ENCODE measurements around the gene METTL9.
"Not testable (repeated sequence)": the region's sequence is repeated elsewhere in the genome, so short reads cannot be mapped to it uniquely, and the experiment has no call there.

The METTL9 gene

DNA sequence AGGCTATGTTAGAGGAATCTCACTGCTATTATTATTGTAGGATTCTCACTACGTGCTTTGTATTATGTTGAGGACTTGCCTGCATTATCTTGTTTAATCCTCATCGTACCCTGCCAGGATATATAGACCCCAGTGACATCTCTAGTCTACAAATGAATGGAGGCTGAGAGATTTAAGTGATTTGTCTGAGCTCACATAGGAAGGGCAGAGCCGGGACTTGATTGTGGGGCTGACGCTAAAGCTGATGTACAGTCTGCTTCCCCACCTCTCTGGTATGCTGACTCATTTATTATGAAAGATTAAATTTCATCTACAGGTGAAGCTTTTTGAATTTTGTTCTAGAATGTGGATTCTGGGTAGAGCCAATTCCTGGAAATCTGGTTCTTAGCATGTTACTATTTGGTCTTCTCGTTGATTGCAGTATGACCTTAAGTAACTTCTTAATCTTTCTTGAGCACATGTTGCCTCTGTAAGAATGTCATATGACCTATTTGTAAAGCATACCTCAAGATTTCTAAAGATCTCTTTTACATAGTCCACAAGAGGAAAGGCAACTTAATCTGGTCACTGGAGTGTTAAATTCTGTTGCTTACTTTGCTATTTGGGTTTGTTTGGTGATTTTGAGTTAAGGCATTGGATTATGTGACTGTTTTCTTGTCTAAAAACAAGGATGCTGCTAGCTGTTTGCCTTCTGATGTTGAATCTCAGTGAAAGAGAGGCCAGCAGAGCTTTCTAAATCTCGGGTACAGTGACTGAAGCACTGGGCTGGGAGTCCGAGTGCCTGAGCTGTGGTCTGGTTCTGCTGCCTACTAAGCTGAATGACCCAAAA is 12.4 kb downstream of the METTL9 start:
- no peak for DNase-seq

DNA sequence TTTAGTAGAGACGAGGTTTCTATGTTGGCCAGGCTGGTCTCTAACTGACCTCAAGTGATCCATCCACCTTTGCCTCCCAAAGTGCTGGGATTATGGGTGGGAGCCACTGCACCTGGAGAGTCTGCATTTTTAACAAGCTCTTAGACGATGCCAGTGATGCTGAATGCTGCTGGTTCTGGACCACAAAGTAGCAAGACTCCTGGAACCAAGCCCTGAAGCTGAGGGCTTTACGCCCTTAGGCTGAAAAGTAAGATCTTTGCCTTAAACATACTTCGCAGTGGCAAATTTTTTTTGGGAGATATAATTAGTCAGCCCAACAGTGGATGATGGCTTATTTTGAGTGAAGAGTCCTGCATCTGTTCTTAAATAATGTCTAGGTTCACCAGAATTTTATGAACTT is 14.0 kb downstream of the METTL9 start:
- no peak for DNase-seq

DNA sequence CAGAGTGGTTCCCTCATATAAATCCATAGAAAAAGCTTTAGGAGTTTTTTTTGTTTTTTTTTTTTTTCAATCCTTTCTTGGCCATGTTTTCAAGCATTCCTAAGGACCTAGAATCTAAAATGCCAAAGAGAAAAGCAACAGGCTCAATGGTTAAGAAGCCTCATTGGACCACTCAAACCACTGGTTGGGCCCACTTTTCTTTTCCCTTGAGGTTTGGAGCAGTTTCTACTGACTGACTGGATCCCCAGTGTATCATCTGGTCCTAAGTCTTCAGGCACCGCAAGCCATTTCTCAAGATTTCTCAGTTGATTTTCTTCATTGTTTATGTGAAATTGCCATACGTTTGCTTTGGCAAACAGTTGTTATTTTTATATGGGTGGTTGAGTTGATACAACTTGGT is 14.4 kb downstream of the METTL9 start:
- DNase-seq, result no peak

GRCh38 chr16:21614896-21615295 is 15.5 kb downstream of the METTL9 start:
- DNase-seq, result no peak

DNA sequence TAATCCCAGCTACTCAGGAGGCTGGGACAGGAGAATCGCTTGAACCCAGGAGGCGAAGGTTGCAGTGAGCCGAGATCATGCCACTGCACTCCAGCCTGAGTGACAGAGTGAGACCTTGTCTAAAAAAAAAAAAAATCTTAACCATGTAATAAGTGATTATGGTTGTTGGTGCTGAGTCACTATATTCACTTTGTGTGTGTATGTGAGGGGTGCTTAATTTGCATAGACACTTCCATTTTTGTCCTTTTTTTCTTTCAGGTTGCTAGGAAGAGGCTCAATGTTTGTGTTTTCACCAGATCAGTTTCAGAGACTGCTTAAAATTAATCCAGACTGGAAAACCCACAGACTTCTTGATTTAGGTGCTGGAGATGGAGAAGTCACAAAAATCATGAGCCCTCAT is 18.2 kb downstream of the METTL9 start:
- no peak for DNase-seq

- no peak for DNase-seq
Measured at GRCh38 chr16:21618281-21618680, 18.9 kb downstream of the METTL9 start.

- DNase-seq, result no peak
Measured at GRCh38 chr16:21619765-21620425, 20.5 kb downstream of the METTL9 start.

DNA sequence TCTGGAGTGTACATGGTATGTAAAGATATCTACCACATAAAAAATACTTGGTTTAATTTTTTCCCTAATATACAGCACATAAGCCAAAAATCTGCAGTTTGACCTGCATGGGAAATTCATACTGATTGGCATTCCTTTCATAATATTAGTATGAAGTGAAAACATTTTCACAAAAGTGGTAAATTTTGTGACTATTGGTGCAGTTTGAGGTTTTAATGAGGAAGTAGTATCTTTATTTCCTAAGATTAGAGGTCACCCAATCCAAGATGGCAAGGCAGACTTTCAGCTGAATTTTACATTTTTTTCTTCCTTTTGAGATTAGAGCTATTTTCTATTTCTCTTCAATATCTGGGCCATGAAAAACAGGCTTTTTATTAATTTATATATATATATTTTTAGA is 21.2 kb downstream of the METTL9 start:
- DNase-seq, result no peak

DNA sequence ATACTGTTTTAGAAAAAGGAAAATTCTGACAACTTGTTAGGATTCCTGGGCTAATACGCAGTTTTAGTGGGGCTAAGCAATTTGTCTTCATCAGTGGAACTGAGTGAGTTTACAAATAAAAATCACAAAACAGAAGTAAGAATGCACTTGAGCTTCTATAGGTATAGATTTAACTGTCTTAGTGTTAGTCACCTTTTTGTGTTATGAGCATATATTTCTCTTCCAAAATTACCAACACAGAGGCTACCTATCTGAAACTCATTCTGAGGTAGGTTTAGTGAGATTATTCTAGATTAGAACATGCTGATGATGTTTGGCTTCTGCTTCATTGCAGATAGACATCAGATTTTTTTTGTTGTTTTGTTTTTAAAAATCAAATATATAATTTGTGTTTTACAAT is 23.2 kb downstream of the METTL9 start:
- no peak for DNase-seq

DNA sequence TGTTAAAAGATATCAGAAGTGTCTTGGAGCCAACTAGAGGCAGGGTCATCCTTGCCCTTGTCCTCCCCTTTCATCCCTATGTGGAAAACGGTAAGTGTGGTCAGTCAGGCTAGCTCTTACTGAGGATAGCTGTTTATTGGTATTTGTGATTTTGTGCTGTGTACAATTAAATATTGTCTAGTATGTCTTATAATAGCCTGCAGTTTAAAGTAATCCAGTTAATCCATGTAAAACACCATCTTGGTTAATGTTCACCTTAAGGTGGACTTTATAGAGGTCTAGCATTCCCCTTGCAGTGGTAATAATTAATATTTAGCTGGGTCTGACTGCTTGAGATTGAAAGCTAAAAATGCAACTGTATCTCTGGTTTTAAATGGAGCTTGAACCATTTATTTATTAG is 25.6 kb downstream of the METTL9 start:
- no peak for DNase-seq

GRCh38 chr16:21626659-21627277 is 27.4 kb downstream of the METTL9 start:
- DNase-seq, result peak; percentile 93

GRCh38 chr16:21628121-21628726 is 28.8 kb downstream of the METTL9 start:
- DNase-seq, result no peak

GRCh38 chr16:21628772-21629171 is 29.4 kb downstream of the METTL9 start:
- DNase-seq, result no peak

GRCh38 chr16:21629616-21630539 is 30.5 kb downstream of the METTL9 start:
- DNase-seq, result not testable (repeated sequence)

GRCh38 chr16:21630866-21631265 is 31.5 kb downstream of the METTL9 start:
- DNase-seq, result not testable (repeated sequence)

DNA sequence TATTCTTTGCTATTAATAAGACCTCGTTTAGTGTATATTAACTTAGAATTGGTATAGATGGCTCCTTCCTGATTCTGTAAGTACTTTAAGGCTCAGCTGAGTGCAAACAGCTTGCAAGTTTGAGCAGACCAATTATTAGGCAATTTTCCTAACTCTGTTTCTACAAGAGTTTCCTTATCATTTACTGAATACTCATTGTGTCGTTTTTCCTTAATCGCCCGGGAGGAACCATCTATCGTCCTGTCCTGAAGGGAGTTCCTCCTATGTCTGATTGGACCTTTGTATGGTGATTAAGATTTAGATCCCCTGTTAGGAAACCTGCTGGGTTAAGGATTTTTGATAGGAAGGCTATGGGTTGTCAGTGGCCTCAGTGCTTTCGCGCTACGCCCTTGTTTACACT is 32.0 kb downstream of the METTL9 start:
- not testable (repeated sequence) for DNase-seq

GRCh38 chr16:21631951-21632575 is 32.7 kb downstream of the METTL9 start:
- not testable (repeated sequence) for DNase-seq

- no peak for DNase-seq
Measured at GRCh38 chr16:21634216-21634615, 34.8 kb downstream of the METTL9 start.

DNA sequence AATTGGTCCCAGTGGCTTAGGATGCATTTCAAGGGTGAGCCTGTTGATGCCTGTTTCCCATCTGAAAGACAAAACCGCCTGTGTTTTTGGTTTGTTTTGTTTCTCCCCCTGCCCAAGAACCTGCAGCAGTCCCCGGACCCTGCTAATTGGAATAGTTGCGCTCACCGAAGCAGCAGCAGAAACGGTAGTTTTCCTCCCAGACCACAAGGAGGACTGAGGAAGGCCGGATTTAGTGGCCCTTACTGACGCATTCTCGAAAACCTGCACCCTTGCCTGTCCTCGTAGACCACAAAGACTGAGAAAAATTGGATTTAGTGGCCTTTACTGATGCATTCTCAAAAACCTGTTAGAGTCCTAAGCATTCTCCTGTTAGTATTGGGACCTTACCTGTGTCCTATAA is 36.3 kb downstream of the METTL9 start:
- DNase-seq, result not testable (repeated sequence)

DNA sequence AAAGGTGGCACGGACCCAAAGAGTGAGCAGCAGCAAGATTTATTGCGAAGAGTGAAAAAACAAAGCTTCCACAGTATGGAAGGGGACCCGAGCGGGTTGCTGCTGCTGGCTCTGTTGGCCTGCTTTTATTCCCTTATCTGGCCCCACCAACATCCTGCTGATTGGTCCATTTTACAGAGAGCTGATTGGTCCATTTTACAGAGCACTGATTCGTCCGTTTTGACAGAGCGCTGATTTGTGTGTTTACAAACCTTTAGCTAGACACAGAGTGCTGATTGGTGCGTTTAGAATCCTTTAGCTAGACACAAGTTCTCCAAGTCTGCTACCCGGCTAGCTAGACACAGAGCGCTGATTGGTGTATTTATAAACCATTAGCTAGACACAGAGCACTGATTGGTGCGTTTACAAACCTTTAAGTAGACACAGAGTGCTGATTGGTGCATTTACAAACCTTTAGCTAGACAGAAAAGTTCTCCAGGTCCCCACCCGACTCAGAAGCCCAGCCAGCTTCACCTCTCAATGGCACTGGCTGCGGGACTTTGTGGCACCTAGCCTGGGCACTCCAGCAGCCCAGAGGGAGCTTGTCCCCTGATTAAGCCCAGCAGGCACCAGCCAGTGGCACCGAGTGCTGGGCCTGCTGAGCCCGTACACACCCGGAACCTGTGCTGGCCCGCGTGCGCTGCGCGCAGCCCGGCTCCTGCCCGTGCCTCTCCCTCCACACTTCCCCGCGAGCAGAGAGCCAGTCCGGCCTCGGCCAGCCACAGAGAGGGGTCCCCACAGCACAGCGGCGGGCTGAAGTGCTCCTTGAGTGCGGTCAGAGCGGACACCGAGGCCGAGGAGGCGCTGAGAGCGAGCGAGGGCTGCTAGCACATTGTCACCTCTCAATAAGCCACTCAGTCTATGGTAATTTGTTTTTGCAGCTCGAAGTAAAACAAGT is 37.9 kb downstream of the METTL9 start:
- DNase-seq, result no peak

- peak; percentile 35 for DNase-seq
Measured at GRCh38 chr16:21638573-21638975, 39.2 kb downstream of the METTL9 start.
